A204.1 (cell line): Measurements from ENCODE around the gene HLA-G.

ENCODE experiments used
- FAIRE-seq: peaks from 2 replicates; lab custom pipeline; 2012; peaks lifted over from hg19 to GRCh38; lab: Jason Lieb, UNC

Gene HLA-G

GRCh38 chr6:29818892-29819291 lies 8.7 kb upstream of the HLA-G start:
- FAIRE-seq = no peak

- no peak for FAIRE-seq
Measured at GRCh38 chr6:29824144-29824543, 3.5 kb upstream of the HLA-G start.

GRCh38 chr6:29825848-29826247 lies 1.8 kb upstream of the HLA-G start:
- FAIRE-seq = no peak

DNA sequence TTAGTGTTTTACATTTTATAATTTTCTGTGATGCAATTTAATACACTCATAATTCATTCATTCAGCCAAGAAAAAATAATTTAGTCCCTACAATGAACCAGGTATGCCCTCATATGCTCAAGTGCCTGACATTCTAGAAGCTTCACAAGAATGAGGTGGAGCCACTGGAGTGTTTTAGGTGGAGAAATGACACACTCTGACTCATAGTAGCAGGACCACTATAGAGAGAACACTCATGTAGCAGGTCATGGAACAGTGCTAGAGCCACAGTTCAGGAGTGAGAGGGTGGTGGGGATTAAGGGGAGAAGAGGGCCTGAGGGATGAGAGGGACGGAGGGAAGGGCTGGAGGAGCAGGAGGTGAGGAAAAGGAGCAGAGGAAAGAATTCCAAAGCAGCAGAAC lies 1.4 kb upstream of the HLA-G start:
- FAIRE-seq = no peak

GRCh38 chr6:29828471-29828797 lies 809 bp downstream of the HLA-G start:
- no peak for FAIRE-seq

- no peak for FAIRE-seq
Measured at GRCh38 chr6:29829766-29830165, 2.1 kb downstream of the HLA-G start.

GRCh38 chr6:29830409-29830808 lies 2.8 kb downstream of the HLA-G start:
- FAIRE-seq = no peak

DNA sequence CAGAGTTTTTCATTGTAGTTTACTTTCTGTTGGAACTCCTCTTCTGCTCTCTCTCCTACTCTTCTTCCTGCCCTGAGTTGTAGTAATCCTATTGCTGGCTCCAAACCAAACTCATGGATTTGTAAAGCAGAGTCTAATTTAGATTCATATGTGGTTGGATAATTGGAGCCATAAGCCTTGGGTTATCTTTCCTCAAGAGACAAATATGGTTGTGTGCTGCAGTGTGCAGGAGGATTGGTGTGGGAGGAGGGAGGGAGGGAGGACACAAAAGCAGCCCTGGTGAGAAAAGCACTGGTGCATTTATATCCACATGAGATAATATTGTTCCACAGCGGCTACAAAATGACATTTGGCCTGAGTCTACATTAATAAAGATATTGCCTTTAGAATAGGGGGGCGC lies 4.2 kb downstream of the HLA-G start:
- no peak for FAIRE-seq

DNA sequence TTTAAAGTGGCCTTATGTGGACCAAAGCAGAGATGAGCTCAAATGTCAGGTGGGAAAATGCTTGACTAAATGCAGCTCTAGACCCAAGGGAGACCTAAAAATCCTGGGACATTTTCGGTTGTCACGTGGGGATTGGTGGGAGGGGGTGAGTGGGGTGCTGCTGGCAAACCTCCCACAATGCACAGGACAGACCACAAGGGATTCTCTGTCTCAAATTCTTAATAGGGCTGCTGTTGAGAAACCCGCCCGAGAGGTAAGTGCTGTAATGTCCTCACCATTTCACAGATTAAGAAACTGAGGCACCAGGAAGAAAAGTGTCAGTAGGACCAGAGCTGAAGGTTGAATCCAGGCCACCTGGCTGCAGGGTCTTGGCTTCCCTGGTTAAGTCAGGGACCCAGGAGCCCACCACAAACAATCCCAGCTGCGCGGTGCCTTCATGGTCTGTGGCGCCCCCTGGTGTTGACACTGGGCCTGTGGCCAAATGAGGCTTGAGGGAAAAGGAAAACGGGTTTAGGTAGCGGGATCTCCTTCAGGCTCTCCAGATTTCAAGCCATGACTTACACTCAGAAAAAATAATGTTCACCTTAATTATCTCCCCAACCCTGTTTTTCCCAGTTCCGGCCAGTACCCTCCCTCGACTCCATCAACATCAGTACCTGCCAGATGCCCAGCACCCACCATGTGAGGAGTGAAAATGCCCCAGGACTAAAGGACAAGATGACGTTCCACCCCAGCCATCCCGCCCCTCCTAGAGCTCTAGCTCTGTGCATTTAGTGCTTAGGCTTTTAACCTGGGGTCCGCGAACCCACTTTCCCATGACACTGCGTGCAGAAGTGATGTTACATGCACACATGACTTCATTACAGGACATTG lies 7.2 kb downstream of the HLA-G start:
- no peak for FAIRE-seq

- FAIRE-seq = no peak
Measured at GRCh38 chr6:29839917-29840316, 12.3 kb downstream of the HLA-G start.

- no peak for FAIRE-seq
Measured at GRCh38 chr6:29841030-29841429, 13.4 kb downstream of the HLA-G start.

DNA sequence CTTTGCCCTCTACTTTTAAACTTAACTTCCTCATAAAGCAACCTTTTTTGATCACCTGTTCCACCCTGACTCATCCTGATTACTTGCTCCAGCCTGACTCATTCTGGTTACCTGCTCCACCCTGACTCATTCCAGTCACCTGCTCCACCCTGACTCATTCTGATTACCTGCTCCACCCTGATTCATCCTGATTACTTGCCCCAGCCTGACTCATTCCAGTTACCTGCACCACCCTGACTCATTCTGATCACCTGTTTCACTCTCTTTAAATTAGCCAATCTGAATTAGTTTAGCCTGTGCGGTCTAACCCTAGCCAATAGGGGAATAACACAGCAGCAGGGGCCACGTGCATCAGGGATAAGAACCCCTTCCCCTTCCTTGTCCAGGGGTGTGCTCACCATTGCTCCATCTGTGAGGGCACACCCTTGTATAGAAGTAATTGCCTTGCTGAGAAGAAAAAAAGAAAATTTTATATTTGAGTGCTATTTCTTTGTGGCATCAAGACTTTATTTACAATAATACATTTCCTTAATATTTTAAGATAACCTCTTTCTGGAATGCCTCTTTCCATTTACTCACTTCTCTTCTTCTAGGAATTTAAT lies 17.9 kb downstream of the HLA-G start:
- no peak for FAIRE-seq

- no peak for FAIRE-seq
Measured at GRCh38 chr6:29847871-29848630, 20.4 kb downstream of the HLA-G start.

DNA sequence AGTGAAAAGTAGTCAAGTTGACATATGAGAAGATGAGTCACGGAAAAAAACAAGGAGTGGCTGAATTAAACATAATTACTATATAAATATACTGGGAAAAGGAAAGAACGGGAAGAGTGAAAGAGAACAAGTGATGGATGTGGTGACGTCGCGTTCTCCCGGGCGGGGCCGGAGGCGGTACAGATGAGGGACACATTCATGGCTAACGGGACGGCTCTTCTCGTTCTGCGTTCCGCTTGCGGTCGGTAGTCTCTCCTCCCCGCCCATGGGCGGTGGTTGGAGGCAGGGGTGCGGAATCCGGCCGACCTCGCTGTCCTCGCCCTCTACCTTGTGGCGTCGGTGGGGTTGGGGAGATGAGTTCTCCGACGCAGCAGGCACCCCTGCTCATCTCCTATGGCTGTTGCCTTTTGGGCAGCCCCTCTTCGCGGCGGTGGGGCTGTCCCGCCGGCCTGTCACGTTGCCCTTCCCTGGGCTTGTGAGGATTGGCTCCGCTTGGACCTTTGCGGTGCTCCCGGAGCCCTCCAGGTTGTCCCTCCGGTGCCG lies 22.5 kb downstream of the HLA-G start:
- FAIRE-seq = no peak

DNA sequence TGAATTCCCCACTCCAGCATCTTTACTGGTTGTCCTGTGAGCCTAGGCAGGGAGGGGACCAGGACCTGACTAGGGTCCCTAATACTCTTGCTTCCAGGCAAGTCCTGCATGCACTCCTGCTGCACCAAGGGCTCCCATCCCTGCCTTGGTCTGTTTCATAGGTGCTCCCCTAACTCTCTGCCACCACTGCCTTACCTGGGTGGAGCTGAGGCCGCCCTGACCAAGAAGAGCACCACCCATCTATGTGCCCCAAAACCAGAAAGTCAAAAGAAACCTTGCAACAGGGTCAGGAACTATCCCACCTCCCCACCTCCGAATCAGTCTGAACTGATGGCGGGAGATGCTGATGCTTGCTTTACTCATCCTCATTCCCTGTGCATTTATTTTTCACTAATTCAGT lies 23.6 kb downstream of the HLA-G start:
- FAIRE-seq = no peak

DNA sequence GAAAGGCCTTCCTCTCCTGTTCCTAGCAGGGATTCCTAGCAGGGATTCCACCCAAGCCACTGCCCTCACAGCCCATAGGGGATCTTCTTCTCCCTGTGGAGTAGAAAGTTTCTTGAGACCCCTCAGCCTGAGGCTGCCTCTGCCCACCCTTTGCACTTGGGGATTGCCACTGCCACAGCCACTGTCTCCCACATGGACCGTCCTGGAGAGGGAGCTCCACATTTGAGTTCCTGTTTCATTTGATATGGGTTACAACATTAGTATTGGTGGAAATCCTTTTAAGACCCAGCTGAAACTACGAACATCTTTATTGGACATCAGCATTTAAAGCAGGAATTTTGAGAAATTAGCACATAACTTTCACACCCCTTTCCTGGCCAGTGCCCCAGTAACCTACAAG lies 25.6 kb downstream of the HLA-G start:
- FAIRE-seq = no peak

DNA sequence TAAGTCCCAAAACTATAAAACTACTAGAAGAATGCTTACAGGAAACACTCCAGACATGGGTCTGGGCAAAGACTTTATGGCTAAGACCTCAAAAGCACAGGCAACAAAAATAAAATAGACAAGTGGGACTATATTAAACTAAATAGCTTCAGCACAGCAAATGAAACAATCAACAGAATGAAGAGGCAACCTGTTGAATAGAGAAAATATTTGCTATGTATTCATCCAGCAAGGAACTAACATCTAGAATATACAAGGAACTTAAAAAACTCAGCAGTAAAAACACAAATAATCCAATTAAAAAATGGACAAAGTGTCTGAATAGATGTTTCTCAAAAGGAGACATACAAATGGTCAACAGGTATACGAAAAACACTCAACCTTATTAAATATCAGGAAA lies 30.4 kb downstream of the HLA-G start:
- FAIRE-seq = no peak

- no peak for FAIRE-seq
Measured at GRCh38 chr6:29861521-29862255, 34.1 kb downstream of the HLA-G start.

DNA sequence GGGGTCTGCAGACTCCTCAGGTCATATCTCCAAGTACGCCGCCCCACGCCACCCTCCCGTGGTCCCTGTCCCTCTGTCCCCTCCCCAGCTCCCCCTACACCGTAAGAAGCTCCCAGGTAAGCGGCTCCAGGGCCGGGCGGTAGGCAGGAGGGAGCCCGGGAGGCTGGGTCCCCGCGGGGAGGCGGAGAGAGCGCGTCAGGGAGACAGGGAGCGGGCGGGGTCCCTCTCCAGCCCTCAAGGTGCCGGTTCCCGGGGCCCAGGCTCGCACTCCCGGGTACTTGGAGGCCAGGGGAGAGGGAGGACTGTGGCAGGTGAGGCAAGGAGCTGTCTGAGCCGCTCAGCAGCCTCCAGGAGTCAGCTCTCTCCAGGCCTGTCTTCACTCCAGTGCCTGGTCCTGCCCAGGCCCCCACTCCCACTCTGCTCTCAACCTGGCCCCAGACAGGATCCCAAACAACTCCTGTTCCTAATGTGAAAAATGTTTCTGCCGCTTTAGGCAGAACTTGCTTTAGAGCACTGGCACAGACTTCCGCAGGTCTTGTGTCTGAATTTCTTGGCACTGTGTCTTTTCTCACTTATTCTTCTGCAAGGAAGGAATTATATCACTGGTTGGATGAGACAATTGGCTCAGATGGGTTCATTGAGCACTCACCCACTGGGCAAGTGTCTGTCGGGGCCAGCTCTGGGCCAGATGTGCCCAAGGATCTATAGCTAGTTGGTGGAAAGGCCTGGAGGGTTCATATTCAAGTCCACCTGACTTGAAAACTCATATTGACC lies 36.6 kb downstream of the HLA-G start:
- FAIRE-seq = no peak

DNA sequence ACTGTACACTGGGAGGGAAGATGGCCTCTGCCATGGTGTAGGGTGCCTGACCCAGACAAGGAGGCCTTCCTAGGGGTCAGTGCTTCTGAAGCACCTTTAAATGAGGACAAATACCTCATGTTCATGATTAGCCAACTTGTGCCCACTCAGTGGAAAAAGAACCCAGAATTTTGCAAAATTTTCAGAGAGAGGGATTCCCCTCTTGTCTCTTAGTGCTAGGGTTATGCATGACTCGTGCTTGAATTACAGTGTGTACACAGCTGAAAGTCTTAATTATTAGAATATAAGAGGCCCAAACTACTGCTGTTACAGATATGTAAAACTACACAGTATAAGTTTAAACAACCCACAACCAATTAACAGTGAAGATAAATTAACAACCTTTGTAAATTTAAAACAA lies 38.0 kb downstream of the HLA-G start:
- no peak for FAIRE-seq

DNA sequence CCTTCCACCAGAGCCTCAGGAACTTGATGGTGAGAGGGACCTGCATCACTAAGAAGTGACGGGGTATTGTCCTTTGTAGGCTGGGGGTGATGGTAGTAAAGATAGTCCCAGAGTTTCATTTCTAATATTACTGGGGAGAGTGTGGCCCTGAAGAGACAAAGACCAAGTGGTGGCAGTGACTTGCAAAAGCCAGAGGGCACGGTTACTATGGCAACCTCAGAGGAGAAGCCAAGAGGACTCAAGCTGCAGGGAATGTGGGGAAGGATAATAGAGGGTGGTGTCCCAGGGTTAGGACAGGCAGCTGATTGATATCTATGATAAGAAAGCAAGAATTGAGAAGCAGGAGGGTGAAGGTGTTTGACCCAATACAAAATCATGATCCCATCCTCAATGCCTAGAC lies 42.5 kb downstream of the HLA-G start:
- FAIRE-seq = no peak

- no peak for FAIRE-seq
Measured at GRCh38 chr6:29872791-29873190, 45.2 kb downstream of the HLA-G start.
